Fibroblast of upper back skin (primary cell): ENCODE measurements around the gene WDR27.
"Not testable (repeated sequence)": the region's sequence is repeated elsewhere in the genome, so short reads cannot be mapped to it uniquely, and the experiment has no call there.

Experiments used
- DNase-seq: peaks from one replicate; pipeline ENCODE4 v3.0.0-alpha.2; 2013

The WDR27 gene

DNA sequence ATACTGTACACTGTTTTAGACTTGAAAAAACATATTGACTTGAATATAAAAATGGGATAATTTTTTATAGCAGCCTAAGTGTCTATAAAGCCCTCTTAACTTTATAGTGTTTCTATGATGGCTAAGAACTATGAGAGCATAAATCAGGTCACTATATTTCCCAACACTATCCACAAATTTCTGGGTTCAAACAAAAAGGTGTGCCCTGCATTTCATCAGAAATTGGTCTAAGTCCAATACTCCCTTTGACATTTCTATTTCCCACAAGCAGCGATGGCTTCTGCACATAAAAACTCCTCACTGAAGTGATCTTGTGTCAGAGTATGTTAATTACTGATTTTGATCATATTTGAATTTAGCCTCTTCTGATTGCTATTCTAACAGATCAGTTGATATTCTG is 143.9 kb downstream of the WDR27 start:
- DNase-seq = peak; percentile 31

DNA sequence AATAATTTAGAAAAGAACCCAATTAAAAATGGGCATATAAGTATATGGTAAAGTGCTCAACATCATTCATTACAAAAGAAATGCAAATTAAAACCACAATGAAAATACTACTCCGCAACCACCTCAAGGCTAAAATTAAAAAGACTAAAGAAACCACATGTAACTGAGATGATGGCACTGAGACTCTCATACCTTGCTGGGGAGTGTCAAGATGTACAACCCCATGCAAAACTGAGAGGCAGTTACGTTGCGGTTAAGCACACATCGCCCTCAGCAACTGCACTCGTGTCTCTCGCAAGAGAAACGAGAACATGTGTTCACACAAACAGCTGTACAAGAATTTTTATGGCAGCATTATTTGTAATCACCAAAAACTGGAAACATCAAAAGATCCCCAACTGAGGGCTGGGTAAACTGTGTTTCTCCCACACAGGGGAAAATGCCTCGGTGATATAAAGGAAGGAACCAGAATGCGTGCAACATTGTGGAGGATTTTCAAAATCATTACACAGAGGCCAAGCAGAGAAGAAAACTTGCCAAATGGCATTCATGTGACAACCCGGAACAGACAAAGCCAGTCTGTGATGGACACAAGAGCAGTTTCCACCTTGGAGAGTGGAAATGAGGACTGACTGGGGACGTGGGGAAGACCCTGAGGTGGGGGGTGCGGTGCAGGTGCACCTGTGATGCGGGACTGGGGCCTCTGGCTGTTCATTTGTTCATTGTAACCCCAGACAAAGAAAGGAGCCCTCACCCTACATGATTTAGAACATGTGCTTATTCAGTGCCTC is 144.9 kb downstream of the WDR27 start:
- DNase-seq = no peak

DNA sequence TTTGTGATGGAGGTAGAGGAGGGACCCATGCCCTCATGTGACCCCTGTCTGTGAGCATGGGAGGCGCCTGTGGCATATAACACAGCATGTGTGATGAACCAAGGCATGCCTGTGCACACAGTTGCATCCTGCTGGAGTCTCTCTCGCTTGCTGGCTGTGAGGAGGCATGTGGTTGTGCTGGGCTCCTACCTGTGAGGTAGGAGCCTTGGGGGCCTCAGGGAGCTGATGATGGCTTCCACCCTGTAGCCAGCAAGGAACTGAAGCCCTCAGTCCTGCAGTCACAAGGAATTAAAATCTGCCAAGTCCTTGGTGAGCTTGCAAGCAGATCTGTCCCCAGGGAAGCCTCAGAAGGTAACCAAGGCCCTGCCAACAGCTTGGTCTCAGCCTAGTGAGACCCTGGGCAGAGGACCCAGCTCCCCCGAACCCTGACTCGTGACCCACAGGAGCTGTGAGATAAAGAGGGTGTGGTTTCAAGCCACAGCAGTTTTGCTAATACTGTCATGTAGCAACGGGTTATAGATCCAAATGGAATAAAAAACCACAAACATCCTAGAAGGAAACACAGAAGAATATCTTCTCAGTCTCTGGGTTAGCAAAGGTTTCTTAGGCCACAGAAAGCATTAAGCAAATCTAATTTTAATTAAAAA is 145.7 kb downstream of the WDR27 start:
- peak; percentile 42 for DNase-seq

DNA sequence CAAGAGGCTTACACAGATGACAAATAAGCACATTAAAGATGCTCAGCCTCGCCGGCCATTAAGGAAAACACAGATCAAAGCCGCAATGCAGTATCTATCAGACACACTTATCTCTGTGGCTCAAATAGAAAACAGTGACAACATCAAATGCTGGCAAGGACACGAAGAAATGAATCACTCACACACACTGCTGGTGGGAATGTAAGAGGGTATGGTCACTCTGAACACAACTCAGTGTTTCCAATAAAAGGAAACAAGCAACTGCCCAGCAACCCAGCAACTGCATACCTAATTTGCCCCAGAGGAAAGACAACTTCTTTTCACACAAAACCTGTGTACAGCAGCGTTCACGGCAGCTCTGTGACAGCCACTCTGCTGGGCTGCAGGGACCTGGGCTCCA is 155.8 kb downstream of the WDR27 start:
- no peak for DNase-seq

DNA sequence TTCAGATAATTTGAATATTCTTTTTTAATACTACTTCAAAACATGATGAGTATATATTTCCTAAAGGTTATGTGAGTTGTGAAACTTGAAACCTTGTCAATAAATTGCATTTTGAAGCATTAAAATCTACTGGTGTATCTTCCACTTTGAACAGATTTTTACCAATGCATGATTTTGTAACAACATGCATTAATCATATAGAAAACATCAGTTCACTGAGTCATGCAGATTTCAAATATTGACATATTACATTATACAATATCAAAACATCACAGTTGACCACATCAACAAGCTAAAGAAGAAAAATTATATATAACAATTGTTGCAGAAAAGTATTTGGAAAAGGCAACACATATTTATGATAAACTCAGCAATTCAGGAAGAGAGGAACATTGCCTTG is 158.1 kb downstream of the WDR27 start:
- DNase-seq = no peak

DNA sequence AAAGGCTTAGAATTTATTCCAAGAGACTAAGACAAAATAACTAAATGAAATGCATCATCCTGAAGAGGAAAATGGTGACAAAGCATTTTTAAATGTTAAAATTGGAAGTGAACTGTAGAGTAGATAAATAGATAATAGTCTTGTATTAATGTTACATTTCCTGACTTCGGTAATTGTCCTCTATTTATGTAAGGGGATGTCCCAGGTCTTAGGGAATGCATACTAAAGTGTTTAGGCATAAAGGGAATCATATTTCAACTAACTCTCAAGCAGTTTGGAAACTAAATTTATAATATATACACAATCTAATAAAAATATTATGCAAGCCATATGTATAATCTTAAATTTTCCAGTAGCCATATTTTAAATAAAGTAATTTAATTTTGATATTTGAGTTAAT is 159.3 kb downstream of the WDR27 start:
- DNase-seq = no peak

DNA sequence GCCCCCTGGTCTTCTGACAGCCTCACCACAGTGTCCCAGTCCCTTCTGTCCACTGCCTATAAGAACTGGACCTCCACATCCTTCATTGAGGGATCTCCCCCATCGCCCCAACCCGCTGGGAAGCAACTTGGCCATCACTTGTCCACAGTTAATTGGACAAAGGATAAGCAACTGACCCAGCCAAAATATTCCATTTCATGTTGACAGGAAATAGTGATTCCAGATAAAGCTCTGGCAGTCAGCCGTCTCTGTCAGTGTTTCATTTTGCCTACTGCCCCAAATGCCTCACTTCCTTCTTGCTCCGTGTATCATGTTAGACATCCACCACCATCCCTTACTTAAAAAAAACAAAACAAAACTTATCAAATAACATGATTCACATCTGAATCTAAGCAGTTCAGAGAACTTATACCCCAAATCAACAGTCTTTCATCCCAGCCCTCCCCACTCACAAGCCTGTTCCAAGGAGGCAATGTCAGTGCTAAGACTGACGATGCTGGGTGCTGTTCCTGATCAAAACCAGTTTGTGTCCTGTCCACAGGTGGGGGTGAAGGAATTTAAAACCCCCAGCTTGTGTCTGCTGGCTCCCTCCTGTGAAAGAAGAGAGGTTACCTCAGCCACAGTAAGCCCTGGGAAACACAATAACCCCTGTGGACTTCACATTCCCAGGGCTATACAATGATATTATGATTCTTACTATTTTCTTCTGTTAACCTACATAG is 162.5 kb downstream of the WDR27 start:
- DNase-seq = peak; percentile 34

- DNase-seq = peak; percentile 89
These were observed 165.2 kb downstream of the WDR27 start for GRCh38 chr6:169536446-169537170.

DNA sequence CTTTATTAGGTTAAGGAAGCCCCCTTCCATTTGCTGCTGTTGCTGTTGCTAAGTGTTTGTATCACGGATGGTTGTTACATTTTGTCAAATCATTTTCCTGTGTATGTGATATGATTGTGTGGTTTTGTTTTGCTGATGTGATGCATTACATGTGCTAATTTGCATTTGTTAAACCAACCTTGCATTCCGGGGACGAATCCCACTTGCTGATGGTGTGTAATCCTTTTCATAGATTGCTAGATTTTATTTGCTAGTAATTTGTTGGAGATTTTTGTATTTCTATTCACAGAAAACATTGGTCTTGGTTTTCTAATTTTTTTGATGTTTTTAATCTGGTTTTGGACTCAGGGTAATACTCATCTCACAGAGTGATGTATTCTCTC is 167.8 kb downstream of the WDR27 start:
- no peak for DNase-seq

- DNase-seq = no peak
These were observed 168.4 kb downstream of the WDR27 start for GRCh38 chr6:169533301-169534038.

- peak; percentile 33 for DNase-seq
These were observed 171.1 kb downstream of the WDR27 start for GRCh38 chr6:169530752-169531123.

DNA sequence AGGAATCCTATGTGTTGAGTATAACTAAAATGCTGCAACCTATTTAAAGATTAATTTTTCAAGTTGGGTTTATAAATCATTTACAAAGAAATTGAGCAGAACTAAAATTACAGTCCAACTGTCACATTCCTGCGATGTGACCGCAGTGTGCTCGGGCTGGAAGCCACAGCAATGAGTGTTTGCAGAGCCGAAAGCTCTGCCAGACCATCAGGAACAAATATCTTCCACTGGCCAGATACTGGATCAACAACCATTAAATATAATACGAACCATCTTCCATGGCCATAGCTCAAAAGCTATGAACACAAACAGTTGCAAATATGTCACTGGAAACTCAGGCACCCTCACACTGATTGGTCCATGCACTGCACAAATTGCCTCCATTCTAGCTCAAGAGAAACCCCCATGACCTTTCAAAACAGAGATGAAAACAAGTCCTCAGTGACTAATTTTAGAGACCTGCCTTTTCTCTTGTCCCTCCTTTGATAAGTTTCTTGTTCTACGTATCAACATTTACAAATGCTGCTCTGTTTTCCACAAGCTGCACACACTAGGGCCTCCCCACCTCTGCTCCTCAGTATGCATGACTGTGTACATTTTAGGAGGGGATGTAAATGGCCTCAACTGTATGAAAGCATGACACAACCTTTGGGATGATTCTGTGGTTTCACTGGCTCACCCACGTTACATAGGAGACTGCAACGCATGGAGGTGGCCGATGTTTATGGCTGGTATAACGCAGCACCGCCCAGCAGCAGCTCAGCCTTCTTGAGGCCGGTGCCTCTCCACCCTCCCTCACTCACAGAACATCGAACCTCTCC is 171.7 kb downstream of the WDR27 start:
- DNase-seq = peak; percentile 95

- peak; percentile 12 for DNase-seq
These were observed 173.1 kb downstream of the WDR27 start for GRCh38 chr6:169528755-169529154.

DNA sequence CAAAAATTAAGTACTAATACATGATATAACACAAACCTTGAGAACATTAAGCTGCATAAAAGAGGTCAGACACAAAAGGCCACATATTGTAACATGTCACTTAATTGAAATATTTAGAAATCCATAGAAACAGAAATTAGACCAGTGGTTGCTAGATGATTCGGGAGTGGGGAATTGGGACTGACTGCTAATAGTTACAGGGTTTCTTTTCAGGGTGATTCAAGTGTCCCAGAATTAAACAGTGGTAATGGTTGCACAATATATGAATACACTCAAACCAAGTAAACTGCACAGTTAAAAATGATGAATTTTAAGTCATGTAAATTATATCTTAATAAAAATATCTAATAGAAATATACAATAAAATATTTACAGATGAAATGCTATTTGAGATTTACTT is 174.5 kb downstream of the WDR27 start:
- peak; percentile 77 for DNase-seq

DNA sequence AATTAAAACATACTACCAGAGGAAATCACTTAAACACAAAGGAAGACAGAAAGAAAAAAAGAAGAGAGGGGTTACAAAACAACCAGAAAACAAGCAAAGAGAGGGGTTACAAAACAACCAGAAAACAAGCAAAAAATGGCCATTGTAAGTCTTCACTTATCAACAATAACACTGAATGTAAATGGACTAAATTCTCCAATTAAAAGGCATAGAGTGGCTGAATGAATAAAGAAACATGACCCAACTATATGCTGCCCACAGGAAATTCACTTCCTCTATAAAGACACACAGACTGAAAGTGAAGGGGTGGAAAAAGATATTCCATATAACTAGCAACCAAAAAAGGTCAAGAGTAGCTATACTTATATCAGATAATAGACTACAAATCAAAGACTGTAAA is 180.0 kb downstream of the WDR27 start:
- DNase-seq = no peak

GRCh38 chr6:169520104-169520503 is 181.7 kb downstream of the WDR27 start:
- DNase-seq = peak; percentile 47

DNA sequence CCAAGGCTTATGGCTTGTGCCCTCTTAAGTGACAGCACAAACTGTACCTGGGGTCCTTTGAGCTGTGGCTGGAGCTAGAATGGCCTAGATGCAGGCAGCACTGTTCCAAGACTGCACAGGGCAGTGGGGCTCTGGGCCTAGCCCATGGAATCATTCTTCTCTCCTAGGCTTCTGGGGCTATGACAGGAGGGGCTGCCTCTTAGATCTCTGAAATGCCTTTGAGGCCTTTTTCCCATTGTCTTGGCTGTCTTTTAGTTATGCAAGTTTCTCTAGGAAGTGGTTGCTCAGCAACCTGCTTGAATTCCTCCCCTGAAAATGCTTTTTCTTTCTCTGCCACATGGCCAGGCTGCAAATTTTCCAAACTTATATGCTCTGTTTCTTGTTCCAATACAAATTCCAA is 183.4 kb downstream of the WDR27 start:
- no peak for DNase-seq

- no peak for DNase-seq
These were observed 188.2 kb downstream of the WDR27 start for GRCh38 chr6:169513478-169514193.

GRCh38 chr6:169511785-169512184 is 190.0 kb downstream of the WDR27 start:
- not testable (repeated sequence) for DNase-seq

DNA sequence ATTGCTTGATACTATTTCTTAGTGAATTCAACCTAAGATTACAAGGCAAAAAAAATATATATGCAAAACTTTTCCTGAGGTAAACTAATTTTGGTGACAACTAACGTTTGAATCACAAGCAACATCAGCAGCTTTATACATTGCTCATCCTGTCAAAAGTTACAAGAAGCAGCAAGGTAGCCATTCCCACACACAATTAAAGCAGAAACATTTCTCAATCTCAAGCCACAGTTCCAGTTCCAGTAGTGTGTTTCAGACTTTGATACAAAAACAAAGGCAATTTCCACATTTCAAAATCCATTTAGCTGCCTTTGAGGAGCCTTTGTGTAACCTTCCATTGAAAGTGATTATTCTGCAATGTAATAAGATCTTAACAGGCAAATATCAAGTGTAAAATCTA is 191.0 kb downstream of the WDR27 start:
- no peak for DNase-seq

DNA sequence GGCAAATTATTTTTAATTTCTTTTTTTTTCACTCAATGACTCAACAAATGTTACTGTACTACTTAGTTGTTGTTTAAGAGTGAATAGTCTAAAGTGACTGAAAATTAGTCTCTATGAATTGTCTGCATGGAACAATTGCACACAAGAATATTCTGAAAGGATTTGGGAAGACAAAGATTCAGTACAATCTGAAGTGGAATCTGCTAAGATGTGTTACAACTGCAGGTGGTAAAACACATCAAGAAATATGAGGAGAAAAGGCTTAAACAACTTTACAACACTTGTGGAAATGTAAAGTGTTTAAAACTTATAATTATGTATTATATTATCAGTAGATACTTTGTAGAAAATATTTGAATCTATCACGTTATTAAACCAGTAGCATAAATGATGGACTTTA is 193.4 kb downstream of the WDR27 start:
- no peak for DNase-seq
